Lower leg skin (tissue), 3 donors: ENCODE results near the gene C14orf119.

Source experiments
- POLR2A ChIP-seq, 2 donors: fragments of 450-650 bp; IDR thresholded peaks; one replicate each; pipeline ENCODE4 v1.6.1; 2016 to 2017; ENCODE audit warnings: antibody characterized with exemption in 2 of 2, mild to moderate bottlenecking in 1 of 2, moderate library complexity in 1 of 2
- TF ChIP-seq, protein P1 (sequence below), 3 donors: fragments of 450-650 bp; IDR thresholded peaks; one replicate each; pipeline ENCODE4 v1.5.1; 2016; ENCODE audit warnings: antibody characterized with exemption in 3 of 3, mild to moderate bottlenecking in 3 of 3, moderate library complexity in 2 of 3

DNA sequence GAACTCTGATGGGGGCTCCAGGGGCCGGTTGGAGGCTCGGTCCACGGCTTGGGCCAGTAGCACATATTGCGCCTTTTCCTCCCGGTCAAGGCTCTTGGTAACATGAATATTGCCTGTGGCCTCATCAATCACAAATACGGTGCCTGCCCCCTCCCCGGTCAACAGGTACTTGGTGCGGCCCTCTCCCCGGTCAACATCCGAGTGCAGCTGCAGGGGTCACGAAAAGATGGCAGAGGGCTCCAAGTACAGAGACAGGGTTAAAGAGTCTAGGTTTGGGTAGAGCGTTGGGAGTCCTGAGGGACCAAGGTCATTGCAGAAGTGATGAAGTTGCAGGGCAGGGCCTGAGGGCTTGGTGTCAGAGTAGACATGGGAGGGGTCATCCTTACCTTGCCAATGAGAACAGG, 40.2 kb upstream of the C14orf119 start:
- TF ChIP-seq POLR2A (IDR thresholded peaks at IDR 0.05), result no peak
- TF ChIP-seq, protein P1, sequence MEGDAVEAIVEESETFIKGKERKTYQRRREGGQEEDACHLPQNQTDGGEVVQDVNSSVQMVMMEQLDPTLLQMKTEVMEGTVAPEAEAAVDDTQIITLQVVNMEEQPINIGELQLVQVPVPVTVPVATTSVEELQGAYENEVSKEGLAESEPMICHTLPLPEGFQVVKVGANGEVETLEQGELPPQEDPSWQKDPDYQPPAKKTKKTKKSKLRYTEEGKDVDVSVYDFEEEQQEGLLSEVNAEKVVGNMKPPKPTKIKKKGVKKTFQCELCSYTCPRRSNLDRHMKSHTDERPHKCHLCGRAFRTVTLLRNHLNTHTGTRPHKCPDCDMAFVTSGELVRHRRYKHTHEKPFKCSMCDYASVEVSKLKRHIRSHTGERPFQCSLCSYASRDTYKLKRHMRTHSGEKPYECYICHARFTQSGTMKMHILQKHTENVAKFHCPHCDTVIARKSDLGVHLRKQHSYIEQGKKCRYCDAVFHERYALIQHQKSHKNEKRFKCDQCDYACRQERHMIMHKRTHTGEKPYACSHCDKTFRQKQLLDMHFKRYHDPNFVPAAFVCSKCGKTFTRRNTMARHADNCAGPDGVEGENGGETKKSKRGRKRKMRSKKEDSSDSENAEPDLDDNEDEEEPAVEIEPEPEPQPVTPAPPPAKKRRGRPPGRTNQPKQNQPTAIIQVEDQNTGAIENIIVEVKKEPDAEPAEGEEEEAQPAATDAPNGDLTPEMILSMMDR (IDR thresholded peaks at IDR 0.05), result no peak
